Neural progenitor cell (in vitro differentiated cells): ENCODE measurements around the gene PSME2. TPM values are rescaled to one million over a fixed set of nuclear protein-coding genes. Genes with fewer than 3 reads are reported as not detected.

Source experiments
- DNase-seq: peaks from one replicate; pipeline ENCODE4 v3.0.0-alpha.2; 2016; ENCODE audit warnings: low spot score
- H2AFZ ChIP-seq: fragments of 200-600 bp; sonication (generic); replicated peaks from 2 replicates; pipeline ENCODE4 v1.6.1; 2016; ENCODE audit warnings: antibody characterized with exemption
- H3F3A ChIP-seq: fragments of 200-600 bp; sonication (generic); 2 replicates; pipeline ENCODE4 v1.6.1; 2016; ENCODE audit warnings: antibody characterized with exemption, low read depth
- H3K27ac ChIP-seq: fragments of 200-600 bp; sonication (generic); 2 replicates; pipeline ENCODE4 v1.5.1; 2016; ENCODE audit warnings: mild to moderate bottlenecking
- H3K27me3 ChIP-seq: fragments of 200-600 bp; sonication (generic); 2 replicates; pipeline ENCODE4 v1.6.1; 2016; ENCODE audit warnings: mild to moderate bottlenecking, moderate library complexity
- H3K36me3 ChIP-seq: fragments of 200-600 bp; sonication (generic); 2 replicates; pipeline ENCODE4 v1.5.1; 2016
- H3K4me1 ChIP-seq: fragments of 200-600 bp; sonication (generic); 2 replicates; pipeline ENCODE4 v1.6.1; 2016; ENCODE audit warnings: mixed run types
- H3K4me2 ChIP-seq: fragments of 200-600 bp; sonication (generic); 2 replicates; pipeline ENCODE4 v1.6.1; 2016
- H3K4me3 ChIP-seq: fragments of 200-600 bp; sonication (generic); 2 replicates; pipeline ENCODE4 v1.5.1; 2016
- H3K79me2 ChIP-seq: fragments of 200-600 bp; sonication (generic); 2 replicates; pipeline ENCODE4 v1.6.1; 2016; ENCODE audit warnings: low read depth
- H3K9ac ChIP-seq: fragments of 200-600 bp; sonication (generic); 2 replicates; pipeline ENCODE4 v1.6.1; 2016
- H3K9me3 ChIP-seq: fragments of 200-600 bp; sonication (generic); 2 replicates; pipeline ENCODE4 v1.5.1; 2016; ENCODE audit warnings: low read depth
- H4K20me1 ChIP-seq: fragments of 200-600 bp; sonication (generic); 2 replicates; pipeline ENCODE4 v1.6.1; 2016; ENCODE audit warnings: low read depth
- H3K27ac Mint-ChIP-seq: 3 replicates; pipeline ENCODE4 v1.8.0; 2021; ENCODE audit warnings: mixed read lengths
- H3K27me3 Mint-ChIP-seq: 2 replicates; pipeline ENCODE4 v1.8.0; 2022; ENCODE audit warnings: low read depth, mild to moderate bottlenecking, inconsistent platforms, moderate library complexity, mixed read lengths; ENCODE audit not compliant: insufficient read depth
- H3K36me3 Mint-ChIP-seq: 3 replicates; pipeline ENCODE4 v1.8.0; 2021; ENCODE audit warnings: mixed read lengths
- H3K4me1 Mint-ChIP-seq: 3 replicates; pipeline ENCODE4 v1.8.0; 2021; ENCODE audit warnings: mixed read lengths
- H3K4me3 Mint-ChIP-seq: 3 replicates; pipeline ENCODE4 v1.8.0; 2021; ENCODE audit warnings: mild to moderate bottlenecking, moderate library complexity, mixed read lengths
- H3K9me3 Mint-ChIP-seq: 3 replicates; pipeline ENCODE4 v1.8.0; 2020; ENCODE audit warnings: mixed read lengths
- EZH2 ChIP-seq: fragments of 200-600 bp; sonication (generic); IDR thresholded peaks from 2 replicates; pipeline ENCODE4 v1.6.1; 2017; ENCODE audit warnings: antibody characterized with exemption, mild to moderate bottlenecking, moderate library complexity
- EZH2phosphoT487 ChIP-seq: fragments of 200-600 bp; sonication (generic); IDR thresholded peaks from 2 replicates; pipeline ENCODE4 v1.6.1; 2017; ENCODE audit warnings: antibody characterized with exemption
- total RNA-seq: library from RNA; depleted of rRNA; stranded (reverse); fragments of >200 nt; gene quantifications from 2 replicates; pipeline ENCODE4 v1.2.3, GENCODE V29; 2015; ENCODE audit warnings: low replicate concordance
- TF ChIP-seq, protein P1 (sequence below): fragments of 200-600 bp; sonication (generic); IDR thresholded peaks from 2 replicates; pipeline ENCODE4 v1.5.1; 2017; ENCODE audit warnings: antibody characterized with exemption, mild to moderate bottlenecking

PSME2 gene
- total RNA-seq, 1 donor from 2014 or later: 43.5 TPM

DNA sequence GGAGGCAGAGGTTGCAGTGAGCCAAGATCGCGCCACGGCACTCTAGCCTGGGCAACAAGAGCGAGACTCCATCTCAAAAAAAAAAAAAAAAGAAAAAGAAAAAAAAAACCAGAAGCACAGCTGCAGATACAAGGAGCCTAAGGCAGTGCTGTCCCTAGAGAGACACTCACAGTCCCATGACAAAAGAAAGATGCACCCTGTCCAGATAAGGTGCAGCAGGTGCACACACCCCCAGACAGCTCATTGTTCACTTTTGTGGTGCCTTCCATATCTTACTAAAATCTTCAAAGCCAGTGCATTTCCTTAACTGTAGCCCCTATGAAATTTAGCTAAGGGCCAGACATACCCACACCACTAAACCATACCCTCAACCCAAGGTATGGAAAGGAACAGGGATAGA is 24.0 kb downstream of the PSME2 start:
- Histone ChIP-seq H3F3A (no peaks in the 10 kb centered on the region), H4K20me1 (no peaks in the 10 kb centered on the region), H2AFZ (no peak overlapping the region), H3K4me1 (no peaks in the 10 kb centered on the region), H3K36me3 (no peaks in the 10 kb centered on the region), H3K9ac (no peak overlapping the region), H3K27ac (no peak overlapping the region), H3K4me2 (no peak overlapping the region), H3K9me3 (no peaks in the 10 kb centered on the region), H3K79me2 (no peaks in the 10 kb centered on the region), H3K4me3 (no peak overlapping the region), H3K27me3 (no peaks in the 10 kb centered on the region)
- no peaks in the 10 kb centered on the region for H3K9me3 Mint-ChIP-seq
- H3K4me1 Mint-ChIP-seq: no peaks in the 10 kb centered on the region
- H3K4me3 Mint-ChIP-seq: no peak overlapping the region
- DNase-seq: no peak
- H3K36me3 Mint-ChIP-seq: peaks cover 12% of the 10 kb centered on the region
- TF ChIP-seq EZH2phosphoT487 (no peak), EZH2 (no peak)
- TF ChIP-seq, protein P1, sequence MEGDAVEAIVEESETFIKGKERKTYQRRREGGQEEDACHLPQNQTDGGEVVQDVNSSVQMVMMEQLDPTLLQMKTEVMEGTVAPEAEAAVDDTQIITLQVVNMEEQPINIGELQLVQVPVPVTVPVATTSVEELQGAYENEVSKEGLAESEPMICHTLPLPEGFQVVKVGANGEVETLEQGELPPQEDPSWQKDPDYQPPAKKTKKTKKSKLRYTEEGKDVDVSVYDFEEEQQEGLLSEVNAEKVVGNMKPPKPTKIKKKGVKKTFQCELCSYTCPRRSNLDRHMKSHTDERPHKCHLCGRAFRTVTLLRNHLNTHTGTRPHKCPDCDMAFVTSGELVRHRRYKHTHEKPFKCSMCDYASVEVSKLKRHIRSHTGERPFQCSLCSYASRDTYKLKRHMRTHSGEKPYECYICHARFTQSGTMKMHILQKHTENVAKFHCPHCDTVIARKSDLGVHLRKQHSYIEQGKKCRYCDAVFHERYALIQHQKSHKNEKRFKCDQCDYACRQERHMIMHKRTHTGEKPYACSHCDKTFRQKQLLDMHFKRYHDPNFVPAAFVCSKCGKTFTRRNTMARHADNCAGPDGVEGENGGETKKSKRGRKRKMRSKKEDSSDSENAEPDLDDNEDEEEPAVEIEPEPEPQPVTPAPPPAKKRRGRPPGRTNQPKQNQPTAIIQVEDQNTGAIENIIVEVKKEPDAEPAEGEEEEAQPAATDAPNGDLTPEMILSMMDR: no peak
- H3K27ac Mint-ChIP-seq: no peak overlapping the region
- H3K27me3 Mint-ChIP-seq: no peaks in the 10 kb centered on the region

DNA sequence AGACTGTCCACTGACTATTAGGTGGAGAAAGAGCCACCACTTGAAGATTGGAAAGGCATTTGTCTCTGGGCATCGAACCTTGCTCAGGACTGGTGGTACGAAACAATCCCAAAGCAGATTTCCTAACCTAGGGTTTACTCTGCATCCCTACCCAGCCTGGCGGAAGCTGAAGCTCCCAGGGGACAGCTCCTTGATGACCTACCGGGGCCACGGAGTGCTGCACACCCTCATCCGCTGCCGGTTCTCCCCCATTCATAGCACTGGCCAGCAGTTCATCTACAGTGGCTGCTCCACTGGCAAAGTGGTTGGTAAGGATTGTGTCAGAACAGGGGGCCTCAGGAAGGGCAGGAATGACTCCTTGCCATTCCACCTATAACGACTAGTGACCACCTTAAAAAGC is 25.2 kb downstream of the PSME2 start:
- DNase-seq: no peak
- H3K27ac ChIP-seq: no peak overlapping the region
- H3K9me3 Mint-ChIP-seq: no peaks in the 10 kb centered on the region
- H2AFZ ChIP-seq: no peak overlapping the region
- no peak overlapping the region for H3K4me3 ChIP-seq
- peaks cover 5% of the 10 kb centered on the region for H3K4me1 Mint-ChIP-seq
- H3K79me2 ChIP-seq: peaks cover 4% of the 10 kb centered on the region
- H3K9ac ChIP-seq: no peak overlapping the region
- peaks cover 12% of the 10 kb centered on the region for H3K36me3 Mint-ChIP-seq
- no peaks in the 10 kb centered on the region for H3K27me3 Mint-ChIP-seq
- no peaks in the 10 kb centered on the region for H3K27me3 ChIP-seq
- H3K4me3 Mint-ChIP-seq: no peak overlapping the region
- H3K9me3 ChIP-seq: no peaks in the 10 kb centered on the region
- H3K4me1 ChIP-seq: peaks cover under 1% of the 10 kb centered on the region
- no peaks in the 10 kb centered on the region for H4K20me1 ChIP-seq
- no peak overlapping the region for H3K27ac Mint-ChIP-seq
- no peaks in the 10 kb centered on the region for H3F3A ChIP-seq
- H3K4me2 ChIP-seq: no peak overlapping the region
- no peaks in the 10 kb centered on the region for H3K36me3 ChIP-seq
- TF ChIP-seq EZH2: no peak
- no peak for TF ChIP-seq EZH2phosphoT487
- TF ChIP-seq, protein P1: no peak

DNA sequence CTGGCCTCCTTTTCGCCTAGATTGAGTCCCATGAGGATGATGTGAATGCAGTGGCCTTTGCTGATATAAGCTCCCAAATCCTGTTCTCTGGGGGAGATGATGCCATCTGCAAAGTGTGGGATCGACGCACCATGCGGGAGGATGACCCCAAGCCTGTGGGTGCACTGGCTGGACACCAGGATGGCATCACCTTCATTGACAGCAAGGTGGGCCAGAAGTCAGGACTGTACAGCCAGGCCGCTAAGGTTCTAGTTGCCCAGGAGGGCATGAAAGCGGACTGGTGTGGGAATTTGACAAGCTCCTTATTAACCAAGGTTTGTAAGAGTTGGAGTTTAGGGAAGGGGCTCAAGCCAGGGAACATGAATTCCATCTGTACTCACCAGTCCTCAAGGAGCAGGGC is 26.7 kb downstream of the PSME2 start:
- DNase-seq: no peak
- Histone ChIP-seq H3K4me1 (peaks cover 6% of the 10 kb centered on the region), H3K36me3 (no peaks in the 10 kb centered on the region), H3F3A (peaks cover 6% of the 10 kb centered on the region), H3K4me2 (no peak overlapping the region), H3K27me3 (no peaks in the 10 kb centered on the region), H2AFZ (no peak overlapping the region), H3K9me3 (no peaks in the 10 kb centered on the region), H4K20me1 (no peaks in the 10 kb centered on the region), H3K9ac (no peak overlapping the region), H3K79me2 (peaks cover 13% of the 10 kb centered on the region), H3K27ac (no peak overlapping the region), H3K4me3 (no peak overlapping the region)
- no peak overlapping the region for H3K27ac Mint-ChIP-seq
- H3K4me1 Mint-ChIP-seq: peaks cover 15% of the 10 kb centered on the region
- no peaks in the 10 kb centered on the region for H3K9me3 Mint-ChIP-seq
- TF ChIP-seq, protein P1: no peak
- TF ChIP-seq EZH2: no peak
- no peak for TF ChIP-seq EZH2phosphoT487
- H3K36me3 Mint-ChIP-seq: peaks cover 12% of the 10 kb centered on the region
- H3K4me3 Mint-ChIP-seq: no peak overlapping the region
- no peaks in the 10 kb centered on the region for H3K27me3 Mint-ChIP-seq
